Fibroblast of lung (primary cell): ENCODE data around the gene DHCR24. TPM values are rescaled to one million over a fixed set of nuclear protein-coding genes. Genes with fewer than 3 reads are reported as not detected.
A peak's percentile ranks its signal among the peaks of the same experiment; 100 is the strongest.

Experiments
- DNase-seq, 2 donors: peaks; one replicate each; pipeline versions ENCODE4 v3.0.0 to v3.0.0-alpha.2; 2010; ENCODE audit warnings: low read depth in 2 of 2
- H2AFZ ChIP-seq: 2 replicates; pipeline ENCODE4 v1.5.1; 2012; ENCODE audit warnings: low read length, control low read depth, inconsistent platforms
- H3K27ac ChIP-seq: 2 replicates; pipeline ENCODE4 v1.5.1; 2011; ENCODE audit warnings: low read length, control low read depth; ENCODE audit not compliant: insufficient read depth
- H3K27me3 ChIP-seq: 2 replicates; pipeline ENCODE4 v1.5.1; 2011; ENCODE audit warnings: mild to moderate bottlenecking, low read length; ENCODE audit not compliant: control insufficient read depth, insufficient read depth
- H3K36me3 ChIP-seq: 2 replicates; pipeline ENCODE4 v1.5.1; 2011; ENCODE audit warnings: low read length; ENCODE audit not compliant: control insufficient read depth, insufficient read depth
- H3K4me1 ChIP-seq: 2 replicates; pipeline ENCODE4 v1.5.1; 2011; ENCODE audit warnings: low read length; ENCODE audit not compliant: control insufficient read depth, insufficient read depth; ENCODE audit errors: extremely low read depth
- H3K4me2 ChIP-seq: 2 replicates; pipeline ENCODE4 v1.5.1; 2011; ENCODE audit warnings: low read length, control low read depth; ENCODE audit not compliant: insufficient read depth; ENCODE audit errors: extremely low read depth
- H3K4me3 ChIP-seq, 4 experiments: fragments of 200-600 bp in 1 of 4; sonication (generic) in 1 of 4; replicated peaks in 1 of 4; 2 replicates each; pipeline ENCODE4 v1.5.1; 2011 to 2016; ENCODE audit warnings: low read length in 4 of 4, low read depth in 3 of 4, mild to moderate bottlenecking in 3 of 4, control low read depth in 2 of 4, inconsistent platforms in 1 of 4, mixed read lengths in 1 of 4; ENCODE audit not compliant: insufficient read depth in 1 of 4; ENCODE audit errors: control extremely low read depth in 1 of 4
- H3K79me2 ChIP-seq: 2 replicates; pipeline ENCODE4 v1.5.1; 2012; ENCODE audit warnings: mild to moderate bottlenecking, low read length, inconsistent platforms; ENCODE audit not compliant: control insufficient read depth, insufficient read depth
- H3K9ac ChIP-seq: 2 replicates; pipeline ENCODE4 v1.5.1; 2011; ENCODE audit warnings: mild to moderate bottlenecking, low read length, control low read depth; ENCODE audit not compliant: insufficient read depth
- H3K9me3 ChIP-seq: 2 replicates; pipeline ENCODE4 v1.5.1; 2012; ENCODE audit warnings: low read depth, low read length; ENCODE audit not compliant: control insufficient read depth, insufficient read depth
- H4K20me1 ChIP-seq: 2 replicates; pipeline ENCODE4 v1.5.1; 2011; ENCODE audit warnings: low read length; ENCODE audit not compliant: control insufficient read depth, insufficient read depth; ENCODE audit errors: extremely low read depth
- CTCF ChIP-seq, 2 donors: IDR thresholded peaks in 1 of 2; conservative IDR thresholded peaks in 1 of 2; 1 replicate in 1 of 2; 2 replicates in 1 of 2; pipeline ENCODE4 v1.5.1; 2011 to 2012; ENCODE audit warnings: low read length in 2 of 2, control low read depth in 1 of 2, inconsistent platforms in 1 of 2, low read depth in 1 of 2, mild to moderate bottlenecking in 1 of 2
- EZH2 ChIP-seq: IDR thresholded peaks from 2 replicates; pipeline ENCODE4 v1.5.1; 2012; ENCODE audit warnings: low read length, control low read depth, mild to moderate bottlenecking; ENCODE audit errors: missing control alignments
- polyA plus RNA-seq, 2 donors: library from polyadenylated mRNA; depleted of rRNA in 1 of 2; stranded (reverse) in 1 of 2; unstranded in 1 of 2; fragments of >200 nt; gene quantifications; 2 replicates each; pipeline ENCODE4 v1.2.1, GENCODE V29; 2011 to 2012; ENCODE audit warnings: missing spikeins in 1 of 2
- total RNA-seq: library from RNA; depleted of rRNA; stranded (reverse); fragments of >200 nt; gene quantifications from 2 replicates; pipeline ENCODE4 v1.2.1, GENCODE V29; 2014

Gene DHCR24
- total and polyA plus RNA-seq, 2 donors (not counting 1 experiment from before 2014, with no cell fraction given) = 217 to 329 TPM

GRCh38 chr1:54853096-54853792 lies 33.8 kb downstream of the DHCR24 start:
- Histone ChIP-seq H3K27ac (no peak overlapping the region), H3K36me3 (peaks cover 29% of the 10 kb centered on the region), H3K4me2 (no peak overlapping the region), H3K9ac (no peak overlapping the region), H3K9me3 (no peaks in the 10 kb centered on the region), H4K20me1 (no peaks in the 10 kb centered on the region), H3K4me1 (peaks cover 20% of the 10 kb centered on the region), H3K27me3 (no peaks in the 10 kb centered on the region), H3K4me3 (no peak overlapping the region), H2AFZ (no peak overlapping the region), H3K79me2 (no peaks in the 10 kb centered on the region)
- TF ChIP-seq CTCF (conservative IDR thresholded peaks at IDR 0.05 in 1 of 2, IDR thresholded peaks at IDR 0.05 in 1 of 2; ENCODE audit: low read depth in 1 of 2, low read length in 2 of 2) = no peak
- no peak for TF ChIP-seq EZH2
- no peak for DNase-seq

- Histone ChIP-seq H3K4me2 (no peak overlapping the region), H3K27me3 (no peaks in the 10 kb centered on the region), H3K79me2 (no peaks in the 10 kb centered on the region), H3K9ac (no peak overlapping the region), H3K36me3 (peaks cover 29% of the 10 kb centered on the region), H3K9me3 (no peaks in the 10 kb centered on the region), H3K4me1 (peaks cover 11% of the 10 kb centered on the region), H2AFZ (no peak overlapping the region), H3K27ac (no peak overlapping the region), H4K20me1 (no peaks in the 10 kb centered on the region), H3K4me3 (no peak overlapping the region)
- no peak for DNase-seq
- TF ChIP-seq EZH2 (no peak), CTCF (conservative IDR thresholded peaks at IDR 0.05 in 1 of 2, IDR thresholded peaks at IDR 0.05 in 1 of 2; ENCODE audit: low read depth in 1 of 2, low read length in 2 of 2) (no peak)
Observed at GRCh38 chr1:54851936-54852524, 35.0 kb downstream of the DHCR24 start.

GRCh38 chr1:54851406-54851805 lies 35.6 kb downstream of the DHCR24 start:
- H3K9me3 ChIP-seq = no peaks in the 10 kb centered on the region
- H3K9ac ChIP-seq = no peak overlapping the region
- H4K20me1 ChIP-seq = no peaks in the 10 kb centered on the region
- H3K27ac ChIP-seq = peak overlapping the region; percentile 69
- H3K79me2 ChIP-seq = no peaks in the 10 kb centered on the region
- H3K27me3 ChIP-seq = no peaks in the 10 kb centered on the region
- H3K4me1 ChIP-seq = peaks cover 9% of the 10 kb centered on the region
- peaks cover 29% of the 10 kb centered on the region for H3K36me3 ChIP-seq
- no peak overlapping the region for H2AFZ ChIP-seq
- TF ChIP-seq CTCF (conservative IDR thresholded peaks at IDR 0.05 in 1 of 2, IDR thresholded peaks at IDR 0.05 in 1 of 2; ENCODE audit: low read depth in 1 of 2, low read length in 2 of 2) (no peak), EZH2 (no peak)
- no peak for DNase-seq
- H3K4me3 ChIP-seq = no peak overlapping the region
- H3K4me2 ChIP-seq = peak overlapping the region; percentile 3
